Gastrocnemius medialis (tissue), 4 donors: ENCODE data around the gene ADARB1. TPM values are rescaled to one million over a fixed set of nuclear protein-coding genes. Genes with fewer than 3 reads are reported as not detected.

Experiments used
- ATAC-seq, 2 donors: fragments of 150-250 bp; one replicate each; pipeline ENCODE4 v1.9.1; 2016
- DNase-seq, 2 donors: peaks; one replicate each; pipeline ENCODE4 v3.0.0-alpha.2; 2019
- H3K27ac ChIP-seq, 4 donors: fragments of 200-600 bp; sonication (generic); 1 replicate in 1 of 4; 2 replicates in 3 of 4; pipeline ENCODE4 v1.5.1; 2016 to 2018; ENCODE audit warnings: mild to moderate bottlenecking in 2 of 4, moderate library complexity in 1 of 4
- H3K27me3 ChIP-seq, 3 donors: fragments of 200-600 bp; sonication (generic) in 2 of 3; 1 replicate in 1 of 3; 2 replicates in 2 of 3; pipeline versions ENCODE4 v1.5.1 to v1.6.0; 2016 to 2019; ENCODE audit warnings: mild to moderate bottlenecking in 1 of 3, moderate library complexity in 1 of 3
- H3K36me3 ChIP-seq, 2 donors: fragments of 200-600 bp; sonication (generic) in 1 of 2; one replicate each; pipeline ENCODE4 v1.5.1; 2017 to 2018
- H3K4me1 ChIP-seq, 2 donors: fragments of 200-600 bp; sonication (generic) in 1 of 2; one replicate each; pipeline ENCODE4 v1.5.1; 2016 to 2017; ENCODE audit warnings: mild to moderate bottlenecking in 2 of 2
- H3K4me3 ChIP-seq, 4 donors: fragments of 200-600 bp; sonication (generic) in 3 of 4; 1 replicate in 1 of 4; 2 replicates in 3 of 4; pipeline ENCODE4 v1.5.1; 2016 to 2019; ENCODE audit warnings: mild to moderate bottlenecking in 2 of 4
- H3K9me3 ChIP-seq, 3 donors: fragments of 200-600 bp; sonication (generic) in 2 of 3; 1 replicate in 1 of 3; 2 replicates in 2 of 3; pipeline ENCODE4 v1.5.1; 2016 to 2019
- POLR2A ChIP-seq, 2 donors: fragments of 450-650 bp; IDR thresholded peaks; one replicate each; pipeline ENCODE4 v1.6.1; 2017; ENCODE audit warnings: antibody characterized with exemption in 2 of 2, mild to moderate bottlenecking in 2 of 2, moderate library complexity in 2 of 2
- in situ Hi-C, 4 donors: fragments of 200-750 bp; cut with MboI; loops; one replicate each; pipeline versions ENCODE4 v1.15.0 to v1.8.0; 2017; ENCODE audit warnings: low sequenced_read_pairs in 4 of 4
- intact Hi-C: fragments of 100-400 bp; cut with DNase I; formaldehyde crosslinking; loops from one replicate; pipeline ENCODE4 v1.15.1; 2023; ENCODE audit warnings: low total_unique reads
- total RNA-seq, 4 donors: library from RNA; depleted of rRNA; stranded (reverse); fragments of >200 nt; gene quantifications; one replicate each; pipeline versions ENCODE4 v1.1.0 to v1.2.3, GENCODE V29; 2016
- TF ChIP-seq, protein P1 (sequence below), 5 experiments: fragments of 450-650 bp in 3 of 5; fragments of 200-600 bp in 2 of 5; sonication (generic) in 2 of 5; IDR thresholded peaks in 4 of 5; conservative IDR thresholded peaks in 1 of 5; 1 replicate in 4 of 5; 2 replicates in 1 of 5; pipeline ENCODE4 v1.5.1; 2016 to 2019; ENCODE audit warnings: antibody characterized with exemption in 5 of 5, mild to moderate bottlenecking in 3 of 5, moderate library complexity in 3 of 5

Gene ADARB1
- total RNA-seq, 4 donors from 2014 or later, result 5.9 to 11.5 (median 6.9) TPM

DNA sequence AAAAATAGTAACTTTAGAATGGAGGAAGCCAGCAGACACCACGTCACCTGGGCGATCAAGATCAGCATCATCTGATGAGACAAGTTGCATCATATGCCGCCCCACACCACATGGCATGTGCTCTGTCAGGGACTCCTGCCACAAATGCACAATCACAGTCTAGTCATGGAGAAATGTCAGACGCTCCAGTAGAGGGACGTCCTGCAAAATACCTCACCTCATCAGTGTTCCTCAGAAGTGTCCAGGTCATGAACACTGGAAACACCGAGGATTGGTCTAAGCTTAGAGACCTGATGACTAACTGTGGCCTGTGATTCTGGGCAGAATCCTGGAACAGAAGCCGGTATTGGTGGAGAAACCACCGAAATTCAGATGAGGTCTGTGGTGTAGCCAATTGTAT lies 14.3 kb downstream of the ADARB1 start:
- Histone ChIP-seq H3K36me3 (no peaks in the 10 kb centered on the region), H3K4me3 (no peak overlapping the region), H3K27me3 (no peaks in the 10 kb centered on the region), H3K9me3 (no peaks in the 10 kb centered on the region), H3K4me1 (peaks cover 24 to 26% of the 10 kb centered on the region in 2 donors), H3K27ac (no peak overlapping the region)
- ATAC-seq, result no peak
- TF ChIP-seq, protein P1, sequence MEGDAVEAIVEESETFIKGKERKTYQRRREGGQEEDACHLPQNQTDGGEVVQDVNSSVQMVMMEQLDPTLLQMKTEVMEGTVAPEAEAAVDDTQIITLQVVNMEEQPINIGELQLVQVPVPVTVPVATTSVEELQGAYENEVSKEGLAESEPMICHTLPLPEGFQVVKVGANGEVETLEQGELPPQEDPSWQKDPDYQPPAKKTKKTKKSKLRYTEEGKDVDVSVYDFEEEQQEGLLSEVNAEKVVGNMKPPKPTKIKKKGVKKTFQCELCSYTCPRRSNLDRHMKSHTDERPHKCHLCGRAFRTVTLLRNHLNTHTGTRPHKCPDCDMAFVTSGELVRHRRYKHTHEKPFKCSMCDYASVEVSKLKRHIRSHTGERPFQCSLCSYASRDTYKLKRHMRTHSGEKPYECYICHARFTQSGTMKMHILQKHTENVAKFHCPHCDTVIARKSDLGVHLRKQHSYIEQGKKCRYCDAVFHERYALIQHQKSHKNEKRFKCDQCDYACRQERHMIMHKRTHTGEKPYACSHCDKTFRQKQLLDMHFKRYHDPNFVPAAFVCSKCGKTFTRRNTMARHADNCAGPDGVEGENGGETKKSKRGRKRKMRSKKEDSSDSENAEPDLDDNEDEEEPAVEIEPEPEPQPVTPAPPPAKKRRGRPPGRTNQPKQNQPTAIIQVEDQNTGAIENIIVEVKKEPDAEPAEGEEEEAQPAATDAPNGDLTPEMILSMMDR (IDR thresholded peaks at IDR 0.05 in 4 of 5, conservative IDR thresholded peaks at IDR 0.05 in 1 of 5), result no peak
- no peak for TF ChIP-seq POLR2A (IDR thresholded peaks at IDR 0.05)
- in situ Hi-C loops, result no loop called here
- DNase-seq, result no peak
- intact Hi-C loops, result no loop called here

DNA sequence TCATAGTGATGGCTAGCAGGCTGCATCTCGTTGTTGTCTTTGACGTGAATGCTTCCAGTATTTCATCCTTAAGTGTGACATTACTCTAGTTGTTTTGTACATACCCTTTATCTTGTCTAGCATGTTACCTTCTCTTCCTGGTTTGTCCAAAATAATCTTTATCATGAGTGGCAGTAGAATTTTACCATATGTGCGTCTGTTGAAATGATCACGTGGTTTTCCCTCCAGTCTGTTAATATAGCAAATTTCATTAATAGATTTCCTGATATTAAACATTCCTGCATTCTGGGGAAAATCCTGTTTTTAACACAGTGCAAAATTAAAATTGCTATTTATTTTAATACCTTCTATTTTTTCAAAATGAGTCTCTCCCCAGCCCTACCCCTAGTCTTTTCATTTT lies 15.6 kb downstream of the ADARB1 start:
- H3K9me3 ChIP-seq, result no peaks in the 10 kb centered on the region
- peaks cover 24 to 33% of the 10 kb centered on the region in 2 donors for H3K4me1 ChIP-seq
- no peak overlapping the region for H3K27ac ChIP-seq
- H3K27me3 ChIP-seq, result no peaks in the 10 kb centered on the region
- DNase-seq (no peak), ATAC-seq (no peak)
- intact Hi-C loops (no loop called here), in situ Hi-C loops (no loop called here)
- TF ChIP-seq, protein P1 (IDR thresholded peaks at IDR 0.05 in 4 of 5, conservative IDR thresholded peaks at IDR 0.05 in 1 of 5), result no peak
- no peak for TF ChIP-seq POLR2A (IDR thresholded peaks at IDR 0.05)
- no peaks in the 10 kb centered on the region for H3K36me3 ChIP-seq
- no peak overlapping the region for H3K4me3 ChIP-seq

DNA sequence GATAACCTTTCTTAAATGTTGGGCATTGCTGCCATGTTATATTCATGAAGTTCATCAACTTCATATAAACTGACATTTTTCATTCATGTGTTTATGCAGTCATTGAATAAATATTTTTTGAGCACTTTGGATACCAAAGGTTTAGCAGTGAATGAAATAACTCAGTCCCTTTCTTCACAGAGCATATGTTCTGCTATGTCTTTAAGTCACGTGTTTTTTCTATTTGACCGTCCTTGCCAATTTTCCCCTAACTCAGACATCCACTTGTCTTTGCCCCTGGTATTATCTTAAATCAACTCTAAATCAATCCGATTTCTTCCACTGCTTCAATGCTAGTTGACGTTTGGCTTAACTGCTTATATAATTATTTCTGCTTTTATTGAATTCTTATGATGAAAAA lies 16.6 kb downstream of the ADARB1 start:
- no peaks in the 10 kb centered on the region for H3K36me3 ChIP-seq
- H3K27ac ChIP-seq, result no peak overlapping the region
- in situ Hi-C loops, result no loop called here
- H3K4me1 ChIP-seq, result peaks cover 24 to 37% of the 10 kb centered on the region in 2 donors
- H3K9me3 ChIP-seq, result no peaks in the 10 kb centered on the region
- ATAC-seq, result no peak
- intact Hi-C loops, result no loop called here
- no peak for DNase-seq
- H3K4me3 ChIP-seq, result no peak overlapping the region
- H3K27me3 ChIP-seq, result no peaks in the 10 kb centered on the region
- TF ChIP-seq POLR2A (IDR thresholded peaks at IDR 0.05), result no peak
- TF ChIP-seq, protein P1 (IDR thresholded peaks at IDR 0.05 in 4 of 5, conservative IDR thresholded peaks at IDR 0.05 in 1 of 5), result no peak

DNA sequence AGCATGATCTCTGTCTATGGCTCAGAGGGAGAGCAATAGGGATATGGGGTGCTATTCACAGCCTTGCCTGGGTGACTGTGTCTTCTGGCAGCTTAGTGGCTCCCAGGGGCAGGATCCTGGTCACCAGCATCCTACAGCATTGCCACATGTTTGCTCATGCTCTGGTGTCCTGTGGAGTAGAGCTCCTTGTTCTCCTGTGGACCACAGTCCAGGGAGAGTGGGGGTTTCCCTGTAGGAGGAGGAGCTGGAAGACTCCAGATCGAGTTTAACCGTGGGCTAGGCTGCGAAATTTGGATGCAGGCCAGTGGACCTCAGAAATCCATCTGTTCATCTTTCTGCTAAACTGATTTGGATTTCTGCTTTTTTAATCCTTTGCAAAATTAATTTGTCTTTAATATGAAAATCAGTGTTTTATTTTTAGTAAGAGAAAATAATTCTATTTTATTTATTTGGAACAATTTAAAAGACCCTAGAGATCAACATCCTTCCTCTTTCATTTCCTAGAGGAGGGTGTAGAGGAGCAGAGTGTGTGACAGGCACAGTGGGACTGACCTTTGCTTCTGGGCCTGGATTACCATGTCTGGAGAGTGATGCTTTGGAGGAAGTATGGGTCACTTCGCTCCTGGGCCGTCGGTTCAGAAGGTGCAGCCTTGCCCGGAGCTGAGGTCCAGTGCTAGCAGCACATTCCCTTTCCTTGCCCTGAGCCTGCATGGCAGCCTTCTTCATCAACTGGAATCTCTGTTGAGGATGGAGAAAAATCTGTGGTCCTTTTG lies 17.4 kb downstream of the ADARB1 start:
- H3K4me3 ChIP-seq, result no peak overlapping the region
- no peak for ATAC-seq
- in situ Hi-C loops, result no loop called here
- H3K27ac ChIP-seq, result peak overlapping the region in 3 of 4 donors; percentile 67 to 70 (median 68)
- no peaks in the 10 kb centered on the region for H3K36me3 ChIP-seq
- TF ChIP-seq, protein P1 (IDR thresholded peaks at IDR 0.05 in 4 of 5, conservative IDR thresholded peaks at IDR 0.05 in 1 of 5), result no peak
- no peak for TF ChIP-seq POLR2A (IDR thresholded peaks at IDR 0.05)
- intact Hi-C loops, result no loop called here
- no peaks in the 10 kb centered on the region for H3K27me3 ChIP-seq
- H3K4me1 ChIP-seq, result peaks cover 24 to 44% of the 10 kb centered on the region in 2 donors
- H3K9me3 ChIP-seq, result no peaks in the 10 kb centered on the region
- DNase-seq, result no peak
